Astrocyte of the cerebellum (primary cell): ENCODE results near the gene ABTB2.
A peak's percentile ranks its signal among the peaks of the same experiment; 100 is the strongest.

Source experiments
- DNase-seq: peaks from one replicate; pipeline ENCODE4 v3.0.0-alpha.2; 2011; ENCODE audit warnings: low read depth
- H3K4me3 ChIP-seq: 2 replicates; pipeline ENCODE4 v1.5.1; 2011; ENCODE audit warnings: mild to moderate bottlenecking, low read depth, low read length, moderate library complexity
- in situ Hi-C: cut with HindIII; loops from 2 replicates; pipeline ENCODE4 v1.10.0; 2017; ENCODE audit warnings: low sequenced_read_pairs
- TF ChIP-seq, protein P1 (sequence below): IDR thresholded peaks from 2 replicates; pipeline ENCODE4 v1.5.1; 2012; ENCODE audit warnings: low read length, low read depth, moderate library complexity, mild to moderate bottlenecking; ENCODE audit errors: missing control alignments

ABTB2 gene

DNA sequence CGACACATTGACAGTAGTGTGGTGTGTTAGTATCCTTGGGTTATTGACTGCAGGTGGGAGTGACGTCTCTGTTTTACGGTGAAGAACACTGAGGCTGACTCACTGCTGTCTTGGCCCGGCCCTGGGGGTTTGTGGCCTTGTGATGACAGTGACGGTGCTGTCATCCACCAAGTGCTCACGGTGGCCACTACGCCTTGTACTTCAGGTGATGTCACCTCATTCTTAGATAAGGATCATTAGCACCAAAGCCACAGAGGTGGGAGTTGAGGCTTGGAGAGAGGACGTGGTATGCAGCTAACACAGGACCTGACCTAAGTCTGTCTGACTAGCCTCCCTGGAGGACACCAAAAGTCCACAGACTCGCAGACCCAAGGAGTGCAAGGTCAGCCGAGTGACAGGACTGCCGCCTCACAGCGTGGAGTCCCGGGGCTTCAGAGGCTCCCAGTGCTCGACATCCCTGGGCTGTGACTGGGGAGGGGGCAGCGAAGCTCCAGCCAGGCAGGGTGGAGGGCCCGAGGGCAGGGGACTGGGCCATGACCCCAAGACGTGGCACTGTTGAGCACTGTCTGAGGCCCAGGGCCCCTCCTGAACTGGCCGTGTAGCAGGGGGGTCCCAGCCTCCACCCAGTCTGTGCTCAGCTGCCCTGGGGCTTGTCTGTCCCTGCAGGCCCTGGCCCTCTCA lies 195.9 kb downstream of the ABTB2 start:
- TF ChIP-seq, protein P1, sequence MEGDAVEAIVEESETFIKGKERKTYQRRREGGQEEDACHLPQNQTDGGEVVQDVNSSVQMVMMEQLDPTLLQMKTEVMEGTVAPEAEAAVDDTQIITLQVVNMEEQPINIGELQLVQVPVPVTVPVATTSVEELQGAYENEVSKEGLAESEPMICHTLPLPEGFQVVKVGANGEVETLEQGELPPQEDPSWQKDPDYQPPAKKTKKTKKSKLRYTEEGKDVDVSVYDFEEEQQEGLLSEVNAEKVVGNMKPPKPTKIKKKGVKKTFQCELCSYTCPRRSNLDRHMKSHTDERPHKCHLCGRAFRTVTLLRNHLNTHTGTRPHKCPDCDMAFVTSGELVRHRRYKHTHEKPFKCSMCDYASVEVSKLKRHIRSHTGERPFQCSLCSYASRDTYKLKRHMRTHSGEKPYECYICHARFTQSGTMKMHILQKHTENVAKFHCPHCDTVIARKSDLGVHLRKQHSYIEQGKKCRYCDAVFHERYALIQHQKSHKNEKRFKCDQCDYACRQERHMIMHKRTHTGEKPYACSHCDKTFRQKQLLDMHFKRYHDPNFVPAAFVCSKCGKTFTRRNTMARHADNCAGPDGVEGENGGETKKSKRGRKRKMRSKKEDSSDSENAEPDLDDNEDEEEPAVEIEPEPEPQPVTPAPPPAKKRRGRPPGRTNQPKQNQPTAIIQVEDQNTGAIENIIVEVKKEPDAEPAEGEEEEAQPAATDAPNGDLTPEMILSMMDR: no peak
- H3K4me3 ChIP-seq: no peak overlapping the region
- in situ Hi-C loops: loop anchor here (10.0 kb wide), 1 partner anchor 83 kb away; no protein-coding TSS in a partner anchor
- DNase-seq: no peak

GRCh38 chr11:34161361-34161760 lies 196.4 kb downstream of the ABTB2 start:
- TF ChIP-seq, protein P1: no peak
- in situ Hi-C loops: loop anchor here (10.0 kb wide), 1 partner anchor 83 kb away; no protein-coding TSS in a partner anchor
- DNase-seq: no peak
- no peak overlapping the region for H3K4me3 ChIP-seq

DNA sequence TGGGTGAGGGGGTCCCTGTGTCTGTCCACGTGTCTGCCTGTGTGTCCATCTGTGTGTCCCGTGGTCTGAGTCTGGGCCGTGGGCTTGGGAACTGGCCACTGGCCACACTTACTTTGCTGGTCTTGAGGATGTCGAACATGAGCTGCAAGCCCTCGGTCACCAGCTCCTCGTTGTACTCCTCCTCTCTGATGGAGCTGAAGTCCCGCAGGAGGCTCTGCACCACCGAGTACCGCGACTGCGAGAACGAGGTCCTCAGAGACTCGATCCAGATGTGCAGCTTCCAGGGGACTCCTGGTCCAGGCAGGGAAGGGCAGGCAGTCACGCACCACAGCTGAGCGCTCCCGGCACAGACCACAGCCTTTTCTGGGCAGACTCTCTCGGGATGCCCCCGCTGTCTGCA lies 197.0 kb downstream of the ABTB2 start:
- no peak overlapping the region for H3K4me3 ChIP-seq
- in situ Hi-C loops: loop anchor here (10.0 kb wide), 1 partner anchor 84 kb away; no protein-coding TSS in a partner anchor
- no peak for DNase-seq
- TF ChIP-seq, protein P1: no peak

- H3K4me3 ChIP-seq: no peak overlapping the region
- TF ChIP-seq, protein P1: no peak
- peak; percentile 89 for DNase-seq
- in situ Hi-C loops: loop anchor here (10.0 kb wide), 1 partner anchor 85 kb away; no protein-coding TSS in a partner anchor
Measured at GRCh38 chr11:34160049-34160721, 197.6 kb downstream of the ABTB2 start.

DNA sequence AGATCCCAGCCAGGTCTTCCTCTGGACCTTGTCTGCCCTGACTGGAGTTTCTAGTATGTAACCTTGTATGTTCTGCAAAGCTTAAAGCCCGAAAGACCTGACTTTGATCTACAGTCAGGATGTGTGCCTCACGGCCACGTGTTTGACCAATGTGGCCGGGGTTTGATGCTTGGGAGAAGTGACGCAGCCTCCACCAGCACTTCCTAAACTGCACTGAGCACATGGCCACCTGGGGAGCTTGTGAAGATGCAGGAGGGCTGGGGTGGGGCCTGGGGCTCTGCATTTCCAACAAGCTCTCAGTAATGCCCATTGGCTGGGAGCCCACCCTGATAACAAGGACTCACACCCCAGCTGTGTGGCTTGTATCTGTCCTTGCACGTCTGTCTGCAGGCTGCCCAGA lies 199.1 kb downstream of the ABTB2 start:
- H3K4me3 ChIP-seq: no peak overlapping the region
- DNase-seq: no peak
- in situ Hi-C loops: no loop called here
- TF ChIP-seq, protein P1: no peak

DNA sequence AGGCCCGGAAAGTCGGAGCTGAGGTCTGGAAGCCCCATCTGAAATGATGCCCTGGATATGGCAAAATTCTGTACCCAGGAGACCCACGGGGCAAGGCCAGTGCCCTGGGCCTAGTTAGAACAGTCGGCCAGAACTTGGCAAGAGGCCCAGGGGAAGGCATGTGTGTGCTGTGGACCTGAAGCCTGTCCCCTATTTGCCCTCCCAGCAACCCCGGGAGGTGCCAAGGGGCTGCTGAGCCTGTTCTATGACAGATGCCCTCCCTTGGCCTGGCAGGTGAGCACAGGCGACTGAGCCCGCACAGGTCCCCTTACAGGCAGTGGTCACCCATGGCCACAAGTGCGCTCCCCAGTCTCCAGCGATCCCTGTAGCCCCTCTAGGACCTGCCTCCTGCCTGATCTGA lies 200.6 kb downstream of the ABTB2 start:
- TF ChIP-seq, protein P1: no peak
- no peak overlapping the region for H3K4me3 ChIP-seq
- in situ Hi-C loops: no loop called here
- DNase-seq: no peak
